Mammary epithelial cell (primary cell): ENCODE results near the gene CORO2B.

Experiments
- EZH2 ChIP-seq: IDR thresholded peaks from 2 replicates; pipeline ENCODE4 v1.6.1; 2012; ENCODE audit warnings: low read length, inconsistent platforms, borderline replicate concordance
- TF ChIP-seq, protein P1 (sequence below), 2 donors: IDR thresholded peaks in 1 of 2; conservative IDR thresholded peaks in 1 of 2; 2 replicates each; pipeline ENCODE4 v1.5.1; 2011 to 2012; ENCODE audit warnings: inconsistent platforms in 2 of 2, low read length in 2 of 2, mild to moderate bottlenecking in 2 of 2, control low read depth in 1 of 2, low read depth in 1 of 2; ENCODE audit not compliant: insufficient read depth in 1 of 2; ENCODE audit errors: extremely low read depth in 1 of 2

DNA sequence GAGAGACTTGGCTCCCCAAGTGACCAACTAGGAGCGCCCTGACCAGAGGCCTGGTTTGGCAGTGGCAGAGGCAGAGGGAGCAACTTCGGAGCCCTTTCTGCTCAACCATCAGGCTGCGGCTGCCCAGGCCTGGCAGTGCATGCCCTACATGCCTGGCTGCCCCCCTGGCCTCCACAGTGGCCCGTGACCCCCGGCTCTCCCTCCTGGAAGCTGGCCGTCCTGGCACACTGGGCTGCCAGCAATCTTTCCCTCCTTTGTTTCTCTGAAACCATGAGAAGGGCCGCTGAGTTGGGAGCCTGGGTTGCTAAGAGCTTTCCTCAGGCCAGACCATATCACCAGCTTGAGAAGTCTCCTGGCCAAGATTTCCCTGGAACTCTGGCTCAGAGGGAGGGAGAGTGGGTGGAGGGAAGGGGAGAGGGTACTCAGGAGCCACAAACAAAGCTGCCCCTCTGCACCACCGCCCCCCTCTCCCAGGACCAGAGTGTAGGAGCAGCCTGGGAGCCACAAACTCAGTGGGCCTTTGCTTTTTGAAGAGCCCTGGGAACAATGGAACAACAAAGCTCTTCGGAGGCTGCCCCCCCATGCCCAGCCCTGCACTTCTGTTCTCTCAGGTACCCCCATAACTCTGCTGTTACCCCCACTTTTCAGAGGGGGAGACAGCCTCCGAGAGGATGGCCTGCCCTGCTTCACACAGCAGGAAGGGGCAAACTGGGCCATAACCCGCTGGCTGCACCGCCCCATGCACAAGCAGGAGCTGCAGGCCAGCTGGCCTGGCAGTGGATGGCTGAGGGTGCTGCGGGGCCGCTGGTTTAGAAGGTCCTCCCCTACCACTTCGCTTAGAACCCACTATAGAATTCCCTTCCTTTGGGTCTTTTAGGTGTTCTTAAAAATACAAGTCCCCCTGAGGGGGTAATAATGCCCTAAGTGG lies 11.3 kb downstream of the CORO2B start:
- TF ChIP-seq, protein P1, sequence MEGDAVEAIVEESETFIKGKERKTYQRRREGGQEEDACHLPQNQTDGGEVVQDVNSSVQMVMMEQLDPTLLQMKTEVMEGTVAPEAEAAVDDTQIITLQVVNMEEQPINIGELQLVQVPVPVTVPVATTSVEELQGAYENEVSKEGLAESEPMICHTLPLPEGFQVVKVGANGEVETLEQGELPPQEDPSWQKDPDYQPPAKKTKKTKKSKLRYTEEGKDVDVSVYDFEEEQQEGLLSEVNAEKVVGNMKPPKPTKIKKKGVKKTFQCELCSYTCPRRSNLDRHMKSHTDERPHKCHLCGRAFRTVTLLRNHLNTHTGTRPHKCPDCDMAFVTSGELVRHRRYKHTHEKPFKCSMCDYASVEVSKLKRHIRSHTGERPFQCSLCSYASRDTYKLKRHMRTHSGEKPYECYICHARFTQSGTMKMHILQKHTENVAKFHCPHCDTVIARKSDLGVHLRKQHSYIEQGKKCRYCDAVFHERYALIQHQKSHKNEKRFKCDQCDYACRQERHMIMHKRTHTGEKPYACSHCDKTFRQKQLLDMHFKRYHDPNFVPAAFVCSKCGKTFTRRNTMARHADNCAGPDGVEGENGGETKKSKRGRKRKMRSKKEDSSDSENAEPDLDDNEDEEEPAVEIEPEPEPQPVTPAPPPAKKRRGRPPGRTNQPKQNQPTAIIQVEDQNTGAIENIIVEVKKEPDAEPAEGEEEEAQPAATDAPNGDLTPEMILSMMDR (conservative IDR thresholded peaks at IDR 0.05 in 1 of 2, IDR thresholded peaks at IDR 0.05 in 1 of 2; ENCODE audit: extremely low read depth in 1 of 2, insufficient read depth in 1 of 2, low read depth in 1 of 2, low read length in 2 of 2): no peak
- TF ChIP-seq EZH2: no peak
